Fibroblast of lung (primary cell): ENCODE data around the gene METTL8.

Source experiments
- CTCF ChIP-seq, 2 donors: IDR thresholded peaks in 1 of 2; conservative IDR thresholded peaks in 1 of 2; 1 replicate in 1 of 2; 2 replicates in 1 of 2; pipeline ENCODE4 v1.5.1; 2011 to 2012; ENCODE audit warnings: low read length in 2 of 2, control low read depth in 1 of 2, inconsistent platforms in 1 of 2, low read depth in 1 of 2, mild to moderate bottlenecking in 1 of 2
- EZH2 ChIP-seq: IDR thresholded peaks from 2 replicates; pipeline ENCODE4 v1.5.1; 2012; ENCODE audit warnings: low read length, control low read depth, mild to moderate bottlenecking; ENCODE audit errors: missing control alignments

GRCh38 chr2:171365232-171365631 lies 68.6 kb downstream of the METTL8 start:
- TF ChIP-seq CTCF (conservative IDR thresholded peaks at IDR 0.05 in 1 of 2, IDR thresholded peaks at IDR 0.05 in 1 of 2; ENCODE audit: low read depth in 1 of 2, low read length in 2 of 2) (no peak), EZH2 (no peak)
